OCI-M2 (cell line): Measurements from ENCODE around the gene ZBTB47.

Experiments
- DNase-seq: peaks from one replicate; lab custom pipeline; 2025; ENCODE audit not compliant: unreplicated experiment; lab: John Stamatoyannopoulos, UW

ZBTB47 gene

DNA sequence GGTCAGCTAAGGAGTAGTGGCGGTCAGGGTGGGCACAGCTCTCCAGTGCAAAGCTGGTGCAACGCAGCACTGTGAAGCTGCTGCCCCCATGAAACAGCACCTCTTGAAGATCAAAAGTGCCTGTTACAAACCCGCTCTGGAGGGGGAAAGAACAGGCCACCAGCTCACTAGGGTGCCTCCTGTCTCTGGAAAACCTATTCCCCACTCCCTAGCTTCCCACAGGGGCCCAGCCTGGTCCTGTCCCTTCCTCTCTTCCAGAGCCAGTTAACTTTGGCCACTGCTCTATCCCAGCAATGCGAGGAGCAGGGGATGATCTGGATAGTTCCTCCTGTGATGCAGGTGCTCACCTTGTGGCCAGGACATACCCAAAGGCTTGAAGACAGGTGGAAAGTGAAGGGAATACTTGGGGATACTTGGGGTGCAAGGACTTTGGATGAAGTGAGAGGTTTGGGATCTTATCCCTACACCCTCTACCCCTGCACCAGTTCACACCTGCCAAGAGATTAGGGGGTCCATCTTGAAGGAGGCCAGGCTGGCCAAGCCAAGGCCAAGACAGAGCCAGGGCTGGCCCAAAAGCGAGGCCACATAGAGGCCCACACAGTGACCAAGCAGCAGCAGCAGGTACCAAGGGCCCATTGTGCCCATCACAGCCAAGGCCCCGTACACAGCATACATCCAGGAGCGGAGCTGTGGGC is 44.9 kb downstream of the ZBTB47 start:
- no peak for DNase-seq

DNA sequence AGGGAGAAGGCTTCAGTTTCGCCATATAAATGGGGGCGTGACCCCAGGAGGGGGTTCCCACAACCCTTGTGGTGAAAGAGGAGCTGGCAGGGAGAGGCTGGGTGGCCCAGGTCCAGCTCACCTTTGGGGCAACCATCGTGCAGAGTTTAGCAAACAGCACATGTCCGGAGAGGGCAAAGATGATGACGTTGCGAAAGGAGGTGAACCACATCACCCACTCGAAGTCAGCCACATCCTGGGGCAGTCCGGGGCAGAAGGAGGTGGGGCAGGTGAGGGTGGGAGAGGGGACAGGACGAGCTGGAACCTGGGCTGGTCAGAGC is 45.4 kb downstream of the ZBTB47 start:
- DNase-seq: no peak

GRCh38 chr3:42699511-42699971 is 46.0 kb downstream of the ZBTB47 start:
- DNase-seq: no peak

- no peak for DNase-seq
Measured at GRCh38 chr3:42700366-42701288, 47.1 kb downstream of the ZBTB47 start.

DNA sequence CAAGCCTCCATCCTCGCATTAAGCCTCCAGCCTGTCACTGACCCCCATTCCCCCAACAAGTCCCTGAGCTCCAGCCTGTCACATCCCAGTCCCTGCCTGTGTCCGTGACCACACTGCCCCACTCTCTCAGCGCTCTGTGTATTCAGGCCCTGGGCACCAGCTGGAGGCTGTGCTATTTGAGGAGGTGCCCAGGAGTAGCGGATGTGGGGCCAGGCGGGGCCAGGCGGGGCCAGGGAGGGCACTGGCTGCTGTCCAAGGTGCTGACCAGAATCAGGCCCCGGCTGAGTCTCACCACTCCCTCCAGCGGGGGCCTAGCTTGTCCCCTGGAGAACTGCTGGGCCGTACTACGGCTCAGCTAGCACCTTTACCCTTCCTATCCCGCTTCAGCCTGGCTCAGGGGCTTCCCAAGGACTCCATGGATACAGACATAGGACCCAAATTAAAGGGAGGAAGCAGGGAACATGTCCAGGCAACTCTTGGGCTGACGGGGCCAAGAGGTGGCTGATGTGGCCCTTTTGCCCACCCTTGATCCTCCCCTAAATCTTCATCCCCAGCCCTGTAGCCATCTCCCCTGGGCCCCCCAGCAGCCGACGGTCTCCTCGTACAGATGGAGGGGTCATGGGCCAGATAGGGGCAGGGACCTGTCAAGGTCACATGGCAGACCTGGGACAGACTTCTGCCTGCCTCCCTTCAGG is 48.0 kb downstream of the ZBTB47 start:
- DNase-seq: peak; percentile 4

GRCh38 chr3:42702066-42702951 is 48.8 kb downstream of the ZBTB47 start, which contains the start of gene HHATL:
TSS of gene HHATL (minus strand) at chr3:42702798. CDS start at chr3:42700826, 1,972 bp downstream.
- DNase-seq: no peak

GRCh38 chr3:42702982-42703694 is 49.6 kb downstream of the ZBTB47 start:
- DNase-seq: no peak

DNA sequence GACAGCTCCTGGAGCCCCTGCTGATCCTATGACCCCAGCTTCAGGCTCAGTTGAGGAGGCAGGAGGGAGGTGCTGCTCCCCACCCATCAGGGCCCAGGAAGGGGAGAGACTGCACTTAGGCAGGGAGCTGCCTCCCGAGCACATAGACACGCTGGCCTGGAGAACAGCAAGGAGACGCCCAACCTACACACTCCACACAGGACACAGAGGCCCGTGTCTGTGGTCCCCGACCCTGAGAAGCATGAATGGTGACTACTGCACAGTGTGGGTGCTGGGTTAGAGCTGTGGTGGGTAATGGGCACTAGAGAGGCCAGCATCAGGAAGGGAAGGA is 50.2 kb downstream of the ZBTB47 start:
- DNase-seq: no peak

DNA sequence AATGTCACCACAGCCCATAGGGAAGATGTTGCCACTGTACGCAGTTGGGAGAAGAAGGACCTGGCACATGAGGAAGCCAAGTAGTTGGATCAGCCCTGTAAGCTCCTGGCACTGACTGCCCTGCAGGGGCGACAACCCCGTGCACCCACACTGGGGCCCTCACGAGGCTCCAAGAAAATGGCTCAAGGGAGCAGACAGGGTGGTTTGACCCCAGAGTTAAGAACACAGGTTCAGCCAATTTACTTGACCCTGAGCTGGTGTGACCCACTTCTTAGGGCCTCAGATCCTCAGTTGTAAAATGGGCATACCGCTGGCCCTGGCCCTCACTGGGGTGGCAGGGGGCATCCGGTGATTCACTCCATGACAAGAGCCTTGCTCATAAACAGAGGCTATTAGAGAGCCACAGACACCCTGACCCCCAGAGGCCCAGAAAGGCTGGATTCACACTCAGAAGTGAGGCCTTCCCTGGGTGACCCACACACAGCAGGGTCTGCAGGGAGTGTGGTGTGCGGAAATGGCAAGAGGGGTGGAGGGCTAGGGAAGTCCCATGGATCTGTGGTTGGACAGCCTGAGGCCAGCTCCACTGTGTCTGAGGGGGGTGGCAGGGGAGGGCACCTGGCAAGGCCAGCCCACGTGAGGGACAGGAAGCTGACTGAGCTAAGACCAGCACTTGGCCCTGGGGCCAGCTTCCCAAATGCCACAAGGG is 50.8 kb downstream of the ZBTB47 start:
- no peak for DNase-seq

GRCh38 chr3:42705058-42705767 is 51.7 kb downstream of the ZBTB47 start:
- no peak for DNase-seq

DNA sequence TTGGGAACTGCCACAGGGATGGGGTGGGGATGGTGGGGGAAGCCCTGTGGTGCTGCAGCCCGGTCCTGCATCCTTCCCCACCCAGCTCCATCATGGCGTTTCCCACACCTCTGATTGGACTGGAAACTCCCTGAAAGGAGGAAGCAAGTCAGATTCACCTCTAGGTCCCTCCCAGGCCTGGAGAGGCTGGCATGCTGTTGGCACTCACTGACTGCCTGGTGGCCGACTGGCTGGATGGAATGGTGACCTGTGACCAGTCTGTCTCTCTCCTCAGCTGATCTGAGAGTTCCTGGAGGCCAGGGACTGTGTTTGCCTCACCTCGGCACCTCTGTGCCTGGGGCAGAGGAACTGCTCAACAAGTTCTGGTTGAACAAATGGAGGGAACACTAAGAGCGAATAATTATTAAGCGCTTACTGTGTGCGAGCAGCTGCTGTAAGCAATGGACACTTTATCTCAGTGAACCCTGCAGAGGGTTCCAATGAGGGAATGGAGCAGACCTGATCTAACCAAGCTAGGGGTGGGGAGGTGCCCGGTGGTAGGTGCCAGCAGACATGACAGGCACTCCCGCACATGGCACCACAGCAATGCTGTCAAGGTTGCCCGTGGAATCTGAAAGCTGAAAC is 52.6 kb downstream of the ZBTB47 start:
- DNase-seq: no peak

GRCh38 chr3:42706721-42707619 is 53.5 kb downstream of the ZBTB47 start:
- DNase-seq: no peak

- no peak for DNase-seq
Measured at GRCh38 chr3:42707620-42708355, 54.3 kb downstream of the ZBTB47 start.

GRCh38 chr3:42708611-42709151 is 55.2 kb downstream of the ZBTB47 start:
- no peak for DNase-seq

DNA sequence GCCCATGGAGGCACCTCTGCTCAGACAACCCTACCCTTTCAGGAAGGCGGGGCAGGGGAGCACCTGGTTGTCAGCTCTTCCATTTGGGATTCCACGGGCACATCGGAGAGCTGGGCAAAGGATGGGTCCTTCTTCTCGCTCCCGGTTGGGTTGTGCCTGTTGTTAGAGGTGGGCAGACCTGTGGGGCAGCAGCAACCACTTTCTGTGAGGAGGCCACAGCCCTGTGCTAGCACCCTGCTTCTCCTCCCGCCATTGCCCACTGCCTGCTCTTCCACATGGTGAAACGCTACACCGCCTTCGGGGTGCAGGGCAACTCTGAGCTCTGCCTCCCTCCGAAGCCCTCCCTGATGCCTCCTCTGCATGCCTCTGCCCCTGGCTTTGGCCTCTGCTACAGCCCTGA is 56.1 kb downstream of the ZBTB47 start:
- DNase-seq: no peak

- DNase-seq: no peak
Measured at GRCh38 chr3:42710323-42711021, 57.0 kb downstream of the ZBTB47 start.
